Keratinocyte (primary cell): ENCODE results near the gene LATS2.

Experiments used
- EZH2 ChIP-seq: IDR thresholded peaks from one replicate; pipeline ENCODE4 v1.6.1; 2012; ENCODE audit warnings: inconsistent platforms, mild to moderate bottlenecking, low read length, moderate library complexity
- TF ChIP-seq, protein P1 (sequence below), 3 experiments: IDR thresholded peaks in 1 of 3; conservative IDR thresholded peaks in 1 of 3; optimal IDR thresholded peaks in 1 of 3; 2 replicates in 2 of 3; 3 replicates in 1 of 3; pipeline versions ENCODE3 to v1.5.1; 2011; ENCODE audit warnings: low read length in 3 of 3, mild to moderate bottlenecking in 3 of 3, moderate library complexity in 2 of 3, control low read depth in 1 of 3, inconsistent platforms in 1 of 3; ENCODE audit not compliant: insufficient read depth in 2 of 3; ENCODE audit errors: extremely low read depth in 1 of 3

DNA sequence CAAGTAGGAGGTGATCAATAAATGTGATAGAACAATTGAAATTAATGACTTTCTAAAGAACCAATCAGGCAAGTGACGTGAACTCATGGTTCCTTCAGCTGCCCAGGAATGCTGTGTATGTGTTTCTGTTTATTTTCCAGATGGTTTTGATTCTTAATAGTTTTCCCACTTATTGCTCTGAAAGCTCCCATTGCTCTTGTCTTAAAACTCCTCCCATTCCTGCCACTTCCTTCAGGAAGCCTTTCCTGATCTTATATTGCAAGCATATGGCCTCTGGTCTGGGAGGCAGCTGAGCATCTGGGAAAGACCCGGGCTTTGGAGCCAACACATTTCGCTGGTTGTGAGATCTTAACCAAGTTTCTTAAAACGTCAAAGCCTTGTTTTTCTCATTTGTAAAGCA is 17.1 kb upstream of the LATS2 start:
- TF ChIP-seq, protein P1, sequence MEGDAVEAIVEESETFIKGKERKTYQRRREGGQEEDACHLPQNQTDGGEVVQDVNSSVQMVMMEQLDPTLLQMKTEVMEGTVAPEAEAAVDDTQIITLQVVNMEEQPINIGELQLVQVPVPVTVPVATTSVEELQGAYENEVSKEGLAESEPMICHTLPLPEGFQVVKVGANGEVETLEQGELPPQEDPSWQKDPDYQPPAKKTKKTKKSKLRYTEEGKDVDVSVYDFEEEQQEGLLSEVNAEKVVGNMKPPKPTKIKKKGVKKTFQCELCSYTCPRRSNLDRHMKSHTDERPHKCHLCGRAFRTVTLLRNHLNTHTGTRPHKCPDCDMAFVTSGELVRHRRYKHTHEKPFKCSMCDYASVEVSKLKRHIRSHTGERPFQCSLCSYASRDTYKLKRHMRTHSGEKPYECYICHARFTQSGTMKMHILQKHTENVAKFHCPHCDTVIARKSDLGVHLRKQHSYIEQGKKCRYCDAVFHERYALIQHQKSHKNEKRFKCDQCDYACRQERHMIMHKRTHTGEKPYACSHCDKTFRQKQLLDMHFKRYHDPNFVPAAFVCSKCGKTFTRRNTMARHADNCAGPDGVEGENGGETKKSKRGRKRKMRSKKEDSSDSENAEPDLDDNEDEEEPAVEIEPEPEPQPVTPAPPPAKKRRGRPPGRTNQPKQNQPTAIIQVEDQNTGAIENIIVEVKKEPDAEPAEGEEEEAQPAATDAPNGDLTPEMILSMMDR (optimal IDR thresholded peaks at IDR 0.05 in 1 of 3, IDR thresholded peaks at IDR 0.05 in 1 of 3, conservative IDR thresholded peaks at IDR 0.05 in 1 of 3; ENCODE audit: extremely low read depth in 1 of 3, insufficient read depth in 2 of 3, low read length in 3 of 3), result no peak
- TF ChIP-seq EZH2, result no peak
